ENCODE data around the gene FERMT1.
"Not testable (repeated sequence)": the region's sequence is repeated elsewhere in the genome, so short reads cannot be mapped to it uniquely, and the experiment has no call there.

Gene FERMT1

GRCh38 chr20:6115221-6115895 lies 7.5 kb downstream of the FERMT1 start:
- DNase-seq = no peak

GRCh38 chr20:6114696-6115095 lies 8.1 kb downstream of the FERMT1 start:
- no peak for DNase-seq

- DNase-seq = no peak
These were observed 8.9 kb downstream of the FERMT1 start for GRCh38 chr20:6113951-6114350.

GRCh38 chr20:6112965-6113364 lies 9.9 kb downstream of the FERMT1 start:
- DNase-seq = not testable (repeated sequence)

GRCh38 chr20:6108330-6108729 lies 14.5 kb downstream of the FERMT1 start:
- DNase-seq = no peak

GRCh38 chr20:6104493-6105188 lies 18.2 kb downstream of the FERMT1 start:
- no peak for DNase-seq

GRCh38 chr20:6103301-6103700 lies 19.5 kb downstream of the FERMT1 start:
- no peak for DNase-seq

GRCh38 chr20:6101346-6101745 lies 21.5 kb downstream of the FERMT1 start:
- no peak for DNase-seq

GRCh38 chr20:6100246-6100645 lies 22.6 kb downstream of the FERMT1 start:
- DNase-seq = no peak

GRCh38 chr20:6099819-6100218 lies 23.0 kb downstream of the FERMT1 start:
- DNase-seq = no peak

GRCh38 chr20:6095409-6095808 lies 27.4 kb downstream of the FERMT1 start:
- DNase-seq = no peak

- DNase-seq = no peak
These were observed 28.3 kb downstream of the FERMT1 start for GRCh38 chr20:6094565-6094964.

GRCh38 chr20:6094063-6094462 lies 28.8 kb downstream of the FERMT1 start:
- no peak for DNase-seq

- no peak for DNase-seq
These were observed 31.2 kb downstream of the FERMT1 start for GRCh38 chr20:6091661-6092060.

- no peak for DNase-seq
These were observed 36.0 kb downstream of the FERMT1 start for GRCh38 chr20:6086868-6087267.

GRCh38 chr20:6083926-6084325 lies 38.9 kb downstream of the FERMT1 start:
- DNase-seq = no peak

GRCh38 chr20:6081236-6081635 lies 41.6 kb downstream of the FERMT1 start:
- no peak for DNase-seq

- no peak for DNase-seq
These were observed 43.8 kb downstream of the FERMT1 start for GRCh38 chr20:6079016-6079415.

- no peak for DNase-seq
These were observed 47.2 kb downstream of the FERMT1 start for GRCh38 chr20:6075428-6076219.

GRCh38 chr20:6074784-6075183 lies 48.0 kb downstream of the FERMT1 start:
- DNase-seq = no peak

- peak; percentile 6 for DNase-seq
These were observed 48.7 kb downstream of the FERMT1 start for GRCh38 chr20:6074145-6074561.

- no peak for DNase-seq
These were observed 51.8 kb downstream of the FERMT1 start for GRCh38 chr20:6070829-6071695.

- DNase-seq = no peak
These were observed 53.2 kb downstream of the FERMT1 start for GRCh38 chr20:6069669-6070068.

All from activated CD4-positive, alpha-beta T cell treated with anti-CD3 and anti-CD28 coated beads, Interleukin-2, Interleukin-6, amounts not matched to agents 100 ng/mL and 50 ng/mL, durations not matched to agents 16 hours and 8 hours (primary cell).